Neural progenitor cell (in vitro differentiated cells): ENCODE results near the gene ANXA1.

Experiments used
- EZH2 ChIP-seq: fragments of 200-600 bp; sonication (generic); IDR thresholded peaks from 2 replicates; pipeline ENCODE4 v1.6.1; 2017; ENCODE audit warnings: antibody characterized with exemption, mild to moderate bottlenecking, moderate library complexity
- EZH2phosphoT487 ChIP-seq: fragments of 200-600 bp; sonication (generic); IDR thresholded peaks from 2 replicates; pipeline ENCODE4 v1.6.1; 2017; ENCODE audit warnings: antibody characterized with exemption
- TF ChIP-seq, protein P1 (sequence below): fragments of 200-600 bp; sonication (generic); IDR thresholded peaks from 2 replicates; pipeline ENCODE4 v1.5.1; 2017; ENCODE audit warnings: antibody characterized with exemption, mild to moderate bottlenecking

GRCh38 chr9:73213300-73213699 is 61.6 kb downstream of the ANXA1 start:
- TF ChIP-seq, protein P1, sequence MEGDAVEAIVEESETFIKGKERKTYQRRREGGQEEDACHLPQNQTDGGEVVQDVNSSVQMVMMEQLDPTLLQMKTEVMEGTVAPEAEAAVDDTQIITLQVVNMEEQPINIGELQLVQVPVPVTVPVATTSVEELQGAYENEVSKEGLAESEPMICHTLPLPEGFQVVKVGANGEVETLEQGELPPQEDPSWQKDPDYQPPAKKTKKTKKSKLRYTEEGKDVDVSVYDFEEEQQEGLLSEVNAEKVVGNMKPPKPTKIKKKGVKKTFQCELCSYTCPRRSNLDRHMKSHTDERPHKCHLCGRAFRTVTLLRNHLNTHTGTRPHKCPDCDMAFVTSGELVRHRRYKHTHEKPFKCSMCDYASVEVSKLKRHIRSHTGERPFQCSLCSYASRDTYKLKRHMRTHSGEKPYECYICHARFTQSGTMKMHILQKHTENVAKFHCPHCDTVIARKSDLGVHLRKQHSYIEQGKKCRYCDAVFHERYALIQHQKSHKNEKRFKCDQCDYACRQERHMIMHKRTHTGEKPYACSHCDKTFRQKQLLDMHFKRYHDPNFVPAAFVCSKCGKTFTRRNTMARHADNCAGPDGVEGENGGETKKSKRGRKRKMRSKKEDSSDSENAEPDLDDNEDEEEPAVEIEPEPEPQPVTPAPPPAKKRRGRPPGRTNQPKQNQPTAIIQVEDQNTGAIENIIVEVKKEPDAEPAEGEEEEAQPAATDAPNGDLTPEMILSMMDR, result no peak
- TF ChIP-seq EZH2phosphoT487 (no peak), EZH2 (no peak)
